Adrenal gland (tissue), 5 donors: Measurements from ENCODE around the gene CEP112.

Source experiments
- CTCF ChIP-seq, 6 experiments: fragments of 450-650 bp in 4 of 6; fragments of 200-600 bp in 2 of 6; sonication (generic) in 1 of 6; IDR thresholded peaks; 1 replicate in 5 of 6; 2 replicates in 1 of 6; pipeline versions ENCODE4 v1.5.1 to v1.8.0; 2016 to 2021; ENCODE audit warnings: antibody characterized with exemption in 6 of 6, mild to moderate bottlenecking in 2 of 6, moderate library complexity in 1 of 6
- POLR2A ChIP-seq, 2 donors: fragments of 450-650 bp; IDR thresholded peaks; one replicate each; pipeline ENCODE4 v1.6.1; 2017; ENCODE audit warnings: antibody characterized with exemption in 2 of 2, mild to moderate bottlenecking in 2 of 2, moderate library complexity in 1 of 2
- donor health status: DM: no; HTN: no; CAD: no.

- no peak for TF ChIP-seq CTCF (IDR thresholded peaks at IDR 0.05)
- TF ChIP-seq POLR2A (IDR thresholded peaks at IDR 0.05): no peak
These were observed 574.4 kb downstream of the CEP112 start for GRCh38 chr17:65617496-65617895.
